HTR-8/SVneo (cell line): ENCODE data around the gene CRTC3.
A peak's percentile ranks its signal among the peaks of the same experiment; 100 is the strongest.
"Not testable (repeated sequence)": the region's sequence is repeated elsewhere in the genome, so short reads cannot be mapped to it uniquely, and the experiment has no call there.

Source experiments
- DNase-seq: peaks from one replicate; pipeline ENCODE4 v3.0.0; 2011; ENCODE audit warnings: low spot score, mixed read lengths; ENCODE audit not compliant: insufficient read length
- FAIRE-seq: peaks from 2 replicates; lab custom pipeline; 2011; peaks lifted over from hg19 to GRCh38; lab: Jason Lieb, UNC

Gene CRTC3

DNA sequence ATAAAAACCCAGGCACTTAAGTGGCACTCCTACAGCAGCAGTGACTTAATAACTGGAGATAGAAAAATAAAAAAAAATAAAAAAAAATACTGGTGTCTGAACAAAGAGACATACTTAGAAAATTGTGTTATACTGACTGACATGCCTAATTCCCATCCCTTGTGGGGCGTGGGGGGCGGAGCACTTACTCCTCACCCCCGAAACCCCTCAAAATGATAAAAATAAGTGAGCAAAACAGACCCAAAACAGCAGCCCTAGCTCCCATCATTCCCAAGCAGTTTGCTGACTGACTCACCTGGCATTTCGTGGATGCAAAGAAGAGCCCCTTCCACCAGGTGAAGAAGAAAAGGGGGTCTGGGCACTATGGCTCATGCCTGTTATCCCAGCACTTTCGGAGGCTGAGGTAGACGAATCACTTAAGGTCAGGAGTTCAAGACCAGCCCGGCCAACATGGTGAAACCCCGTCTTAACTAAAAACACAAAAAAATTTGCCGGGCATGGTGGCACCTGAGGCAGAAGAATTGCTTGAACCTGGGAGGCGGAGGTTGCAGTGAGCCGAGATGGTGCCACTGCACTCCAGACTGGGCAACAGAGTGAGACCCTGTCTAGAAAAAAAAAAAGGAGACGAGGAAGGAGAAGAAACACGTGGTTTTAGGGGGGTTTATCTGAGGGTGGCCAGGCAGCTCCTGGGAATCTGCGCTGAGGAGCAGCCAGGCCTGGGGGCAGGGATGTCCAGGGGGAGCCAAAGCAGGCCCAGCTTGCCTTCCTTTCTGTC lies 136.6 kb downstream of the CRTC3 start:
- no peak for FAIRE-seq
- DNase-seq = no peak

DNA sequence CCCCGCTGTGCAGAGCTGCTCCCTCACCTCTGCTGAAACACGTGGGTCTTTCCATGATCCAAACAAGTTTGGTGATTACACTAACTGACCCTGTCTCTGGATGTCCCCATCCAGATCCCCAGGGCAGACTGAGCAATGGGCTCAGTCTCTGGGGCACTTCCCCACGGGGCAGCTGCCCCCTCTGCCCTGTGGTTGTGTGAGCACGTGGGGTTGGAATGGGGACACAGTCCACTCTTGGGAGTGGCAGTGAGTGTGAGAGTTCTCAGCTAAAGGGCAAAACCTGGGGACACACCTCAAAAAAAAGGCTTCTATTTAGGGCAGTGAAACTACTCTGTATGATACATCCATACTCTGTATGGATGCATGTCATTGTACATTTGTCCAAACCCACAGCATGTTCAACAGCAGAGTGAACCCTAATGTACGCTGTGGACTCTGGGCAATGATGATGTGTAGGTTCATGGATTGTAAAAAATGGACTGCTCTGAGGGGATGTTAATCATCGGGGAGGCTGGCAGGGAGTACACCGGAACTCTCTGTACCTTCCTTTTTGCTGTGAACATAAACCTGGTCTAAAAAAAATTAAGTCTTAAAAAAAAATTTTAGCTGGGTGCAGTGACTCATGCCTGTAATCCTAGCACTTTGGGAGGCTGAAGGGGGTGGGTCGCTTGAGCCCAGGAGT lies 137.5 kb downstream of the CRTC3 start:
- FAIRE-seq (no peak), DNase-seq (no peak)

DNA sequence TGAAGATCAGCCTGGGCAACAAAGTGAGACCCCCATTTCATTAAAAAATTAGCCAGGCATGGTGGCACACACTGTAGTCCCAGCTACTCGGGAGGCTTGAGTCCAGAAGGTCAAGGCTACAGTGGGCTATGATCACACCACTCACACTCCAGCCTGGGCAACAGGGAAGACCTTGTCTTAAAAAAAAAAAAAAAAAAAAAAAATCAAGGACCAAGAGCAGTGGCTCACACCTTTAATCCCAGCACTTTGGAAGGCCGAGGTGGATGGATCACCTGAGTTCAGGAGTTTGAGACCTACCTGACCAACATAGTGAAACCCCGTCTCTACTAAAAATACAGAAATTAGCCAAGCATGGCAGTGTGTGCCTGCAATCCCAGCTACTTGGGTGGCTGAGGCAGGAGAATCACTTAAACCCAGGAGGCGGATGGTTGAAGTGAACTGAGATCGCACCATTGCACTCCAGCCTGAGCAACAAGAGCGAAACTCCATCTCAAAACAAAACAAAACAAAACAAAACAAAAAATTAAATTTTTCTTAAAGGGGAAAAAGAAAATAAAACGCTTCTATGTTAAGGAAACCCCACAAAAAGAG lies 138.1 kb downstream of the CRTC3 start:
- FAIRE-seq, DNase-seq: not testable (repeated sequence)

DNA sequence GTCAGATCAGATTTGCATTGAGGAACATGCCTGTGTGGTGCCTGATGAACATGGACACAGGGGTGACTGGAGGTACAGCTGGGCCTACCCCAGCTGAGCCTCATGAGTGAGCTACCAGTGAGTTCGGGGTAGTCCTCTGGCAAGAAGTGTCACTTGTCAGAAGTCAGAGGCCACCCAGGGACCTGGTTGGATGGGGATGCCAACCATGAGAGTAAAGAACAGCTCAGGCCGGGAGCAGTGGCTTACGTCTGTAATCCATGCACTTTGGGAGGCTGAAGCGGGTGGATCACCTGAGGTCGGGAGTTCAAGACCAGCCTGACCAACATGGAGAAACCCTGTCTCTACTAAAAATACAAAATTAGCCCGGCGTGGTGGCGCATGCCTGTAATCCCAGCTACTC lies 140.9 kb downstream of the CRTC3 start:
- not testable (repeated sequence) for FAIRE-seq, DNase-seq

DNA sequence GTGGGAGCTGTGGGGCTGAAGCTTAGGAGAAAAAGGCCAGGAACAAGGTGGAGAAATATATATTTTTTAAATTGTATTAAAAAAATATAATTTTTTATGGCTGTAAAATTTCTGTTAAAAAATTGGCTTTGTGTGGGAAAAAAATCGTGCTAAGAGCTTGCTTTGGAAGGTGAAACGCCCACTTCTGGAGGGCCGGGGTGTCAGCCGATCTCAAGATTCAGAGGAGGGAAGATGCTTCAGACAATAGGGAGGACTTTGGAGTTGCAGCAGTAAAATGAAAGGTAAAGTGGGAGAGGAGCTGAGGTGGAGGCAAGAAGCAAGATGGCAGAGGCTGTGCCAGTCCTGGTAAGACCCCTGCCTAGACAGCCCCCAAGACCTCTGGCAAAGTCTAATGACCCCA lies 141.5 kb downstream of the CRTC3 start:
- DNase-seq (no peak), FAIRE-seq (no peak)

DNA sequence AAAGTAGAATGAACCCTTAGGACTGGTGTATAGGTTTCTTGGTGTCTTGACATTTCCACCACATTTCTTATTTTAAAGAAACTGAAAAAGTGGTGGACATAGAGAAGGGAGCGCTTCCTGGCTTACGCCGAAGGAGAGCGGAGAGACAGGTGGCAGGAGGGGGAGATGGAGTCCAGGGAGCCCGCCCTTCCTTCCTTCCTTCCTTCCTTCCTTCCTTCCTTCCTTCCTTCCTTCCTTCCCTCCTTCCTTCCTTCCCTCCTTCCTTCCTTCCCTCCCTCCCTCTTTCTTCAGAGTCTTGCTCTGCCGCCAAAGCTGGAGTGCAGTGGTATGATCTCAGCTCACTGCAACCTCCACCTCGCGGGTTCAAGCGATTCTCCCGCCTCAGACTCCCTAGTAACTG lies 143.6 kb downstream of the CRTC3 start:
- FAIRE-seq, DNase-seq: not testable (repeated sequence)

DNA sequence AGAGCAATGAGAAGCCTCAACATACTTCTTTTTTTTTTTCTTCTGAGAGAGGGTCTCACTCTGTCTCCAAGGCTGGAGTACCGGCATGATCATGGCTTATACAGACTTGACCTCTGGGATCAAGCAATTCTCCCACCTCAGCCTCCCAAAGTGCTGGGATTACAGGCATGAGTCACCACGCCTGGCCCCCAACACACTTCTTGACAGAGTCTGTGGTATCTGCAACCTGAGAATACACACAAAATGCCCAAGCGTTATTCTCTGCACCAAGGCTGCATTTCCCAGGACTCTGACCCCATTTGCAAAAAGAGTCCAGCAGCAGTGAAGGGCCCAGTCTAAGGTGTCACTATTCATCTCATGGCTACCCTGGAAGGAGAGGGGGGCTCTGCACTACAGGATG lies 144.8 kb downstream of the CRTC3 start:
- FAIRE-seq (no peak), DNase-seq (no peak)

DNA sequence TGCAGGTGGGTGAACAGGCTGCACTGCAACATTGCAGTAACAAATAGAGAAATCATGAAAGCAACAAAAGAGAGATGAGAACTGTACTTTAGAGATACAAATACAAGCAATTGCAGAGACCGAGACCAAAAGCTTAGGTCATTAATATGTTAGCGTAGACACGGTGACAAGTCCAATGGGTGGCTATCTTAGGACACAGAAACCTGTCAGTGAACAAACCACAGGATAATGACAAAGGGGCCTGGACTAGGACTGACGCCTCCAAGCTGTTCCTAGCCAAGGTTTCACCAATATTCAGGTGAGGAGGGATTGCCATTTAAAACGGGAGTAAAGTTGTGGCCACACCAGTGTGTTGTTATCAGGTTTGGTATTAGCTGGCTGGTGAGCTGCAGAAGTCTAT lies 145.7 kb downstream of the CRTC3 start:
- no peak for FAIRE-seq
- DNase-seq = no peak

DNA sequence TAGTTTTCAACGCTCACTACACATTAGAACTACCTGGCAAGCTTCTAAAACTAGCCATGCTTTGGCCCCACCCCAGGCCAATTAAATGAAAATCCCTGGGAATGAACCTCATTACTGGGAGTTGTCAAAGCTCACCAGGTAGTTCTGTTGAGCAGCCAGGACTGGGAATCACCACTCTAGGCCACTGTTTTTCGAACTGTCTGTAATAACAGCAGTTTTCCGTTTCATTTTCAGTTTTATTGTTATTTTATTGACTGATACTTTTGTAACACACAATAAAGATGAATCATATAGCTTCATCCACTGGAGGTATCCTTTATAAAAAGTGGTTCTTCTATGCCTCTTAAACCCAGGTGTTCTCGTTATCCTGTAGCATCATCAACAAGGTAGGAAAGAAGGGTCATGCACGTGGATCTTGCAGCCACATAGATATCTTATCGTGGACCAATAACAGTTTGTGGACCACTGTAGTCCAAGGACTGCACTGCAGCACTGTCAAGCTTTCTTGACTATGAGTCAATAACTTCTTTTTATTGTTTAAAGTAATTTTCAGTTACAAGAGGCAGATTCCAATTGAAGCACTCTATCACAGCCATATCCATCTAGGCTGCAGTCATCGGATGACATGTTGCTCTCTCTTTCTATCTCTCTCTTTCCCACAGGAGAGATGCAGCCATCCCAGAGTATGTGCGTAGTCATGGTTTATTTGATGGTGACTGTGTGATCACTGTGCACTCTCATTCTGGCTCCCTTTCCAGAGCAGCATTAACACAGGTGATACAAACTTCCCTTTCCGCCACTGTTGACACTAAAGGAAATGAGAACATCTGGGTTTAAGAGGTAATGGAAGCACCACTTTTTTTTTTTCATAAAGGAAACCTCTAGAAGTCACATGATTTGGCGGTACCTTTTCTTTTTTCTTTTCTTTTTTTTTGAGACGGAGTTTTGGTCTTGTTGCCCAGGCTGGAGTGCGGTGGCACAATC lies 148.4 kb downstream of the CRTC3 start:
- no peak for FAIRE-seq
- DNase-seq = no peak

DNA sequence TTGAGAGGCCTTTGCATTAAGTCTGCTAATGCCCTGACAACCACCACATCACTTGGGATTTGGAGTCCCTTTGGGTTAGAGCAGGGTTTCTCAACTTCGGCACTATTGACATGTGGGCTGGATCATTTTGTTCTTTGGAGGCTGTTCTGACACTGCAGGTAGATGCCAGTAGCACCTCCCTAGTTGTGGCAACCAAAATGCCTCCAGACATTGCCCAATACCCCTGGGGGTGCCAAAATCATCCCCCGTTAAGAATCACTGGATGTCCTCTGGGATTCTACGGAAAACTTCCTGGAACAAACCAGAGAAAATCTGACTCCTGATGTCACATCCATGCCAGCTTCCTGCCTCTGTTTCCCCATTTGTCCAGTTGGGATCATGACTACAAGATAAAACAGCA lies 150.2 kb downstream of the CRTC3 start:
- FAIRE-seq = no peak

DNA sequence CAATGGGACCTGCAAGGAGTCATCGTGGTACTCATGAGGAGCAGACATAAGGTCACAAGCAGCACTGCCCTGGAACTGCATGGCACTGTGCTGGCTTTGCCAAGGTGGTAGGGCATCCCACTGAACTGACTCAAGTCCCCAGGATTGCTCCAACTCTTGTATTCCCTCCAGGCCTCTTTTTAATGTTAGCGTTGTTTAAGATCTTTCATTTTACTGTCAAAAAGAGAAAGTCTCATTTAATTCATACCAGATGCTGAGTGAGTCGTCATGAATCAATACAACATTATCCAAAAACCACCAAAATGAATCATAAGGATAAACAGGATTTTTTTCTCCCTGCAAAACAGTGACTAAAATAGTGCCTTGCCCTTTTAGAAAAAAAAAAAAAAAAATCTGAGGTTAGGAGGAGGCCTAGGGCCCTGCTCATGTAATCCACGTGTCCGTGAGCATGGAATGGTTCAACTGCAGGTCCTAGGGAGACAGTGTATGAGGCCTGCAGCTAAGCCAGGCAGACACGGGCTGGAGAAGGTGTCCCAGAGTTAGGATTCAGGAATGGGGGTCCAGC lies 150.7 kb downstream of the CRTC3 start:
- peak; percentile 66 for DNase-seq
- FAIRE-seq = no peak

More for the DNA sequence above, 150.2 kb downstream of the CRTC3 start:
- no peak for DNase-seq

DNA sequence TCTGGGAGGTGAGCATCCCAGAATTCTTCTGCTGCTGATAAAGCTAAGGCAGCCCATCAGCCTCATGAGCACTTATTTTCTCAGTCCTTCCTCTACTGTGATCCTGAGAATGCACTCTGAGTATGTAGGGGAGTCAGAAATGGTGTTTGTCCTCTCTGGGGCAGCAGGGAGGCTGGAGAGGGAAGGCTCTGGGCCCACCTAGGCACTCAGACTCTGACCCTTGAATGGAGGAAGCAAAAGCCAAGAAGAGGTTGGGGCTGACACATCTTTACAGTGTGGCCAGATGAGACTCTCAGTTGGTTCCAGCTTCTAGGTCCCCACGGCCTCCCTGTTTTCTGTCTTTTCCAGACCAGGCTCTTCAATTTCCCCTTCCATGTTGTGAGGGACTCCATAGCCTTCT lies 151.3 kb downstream of the CRTC3 start:
- DNase-seq (no peak), FAIRE-seq (no peak)

DNA sequence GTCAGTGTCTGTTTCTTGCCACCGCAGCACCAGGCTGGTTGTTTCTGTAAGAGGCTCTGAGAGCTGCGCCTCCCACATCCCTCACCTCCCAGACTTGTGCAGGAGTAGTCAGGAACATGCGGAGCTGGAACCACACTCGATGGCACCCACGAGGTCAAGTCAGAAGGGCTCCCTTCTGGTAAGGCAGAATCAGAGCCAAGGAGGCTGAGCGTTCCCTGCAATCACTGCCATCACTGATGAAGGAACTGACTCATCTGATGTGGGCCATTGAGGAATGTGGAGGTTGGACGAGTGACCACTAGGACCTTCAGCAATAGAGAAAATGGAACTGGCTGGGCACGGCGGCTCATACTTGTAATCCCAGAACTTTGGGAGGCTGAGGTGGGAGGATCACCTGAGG lies 151.8 kb downstream of the CRTC3 start:
- FAIRE-seq = no peak
- peak; percentile 51 for DNase-seq

DNA sequence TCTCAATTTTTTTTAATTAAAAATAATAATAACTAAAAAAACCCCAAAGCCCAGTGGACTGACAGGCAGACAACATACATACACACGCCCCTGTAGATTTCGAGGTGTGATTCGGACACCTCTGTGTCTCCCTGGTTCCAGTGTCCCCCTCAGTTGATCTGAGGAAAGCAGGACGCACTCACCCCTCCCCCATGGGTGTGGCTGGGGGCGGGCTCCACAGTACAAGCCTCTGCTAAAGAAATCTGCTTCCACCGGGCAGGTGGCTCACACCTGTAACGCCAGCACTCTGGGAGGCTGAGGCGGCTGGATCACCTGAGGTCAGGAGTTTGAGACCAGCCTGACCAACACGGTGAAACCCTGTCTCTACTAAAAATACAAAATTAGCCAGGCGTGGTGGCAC lies 153.6 kb downstream of the CRTC3 start:
- DNase-seq (no peak), FAIRE-seq (no peak)

DNA sequence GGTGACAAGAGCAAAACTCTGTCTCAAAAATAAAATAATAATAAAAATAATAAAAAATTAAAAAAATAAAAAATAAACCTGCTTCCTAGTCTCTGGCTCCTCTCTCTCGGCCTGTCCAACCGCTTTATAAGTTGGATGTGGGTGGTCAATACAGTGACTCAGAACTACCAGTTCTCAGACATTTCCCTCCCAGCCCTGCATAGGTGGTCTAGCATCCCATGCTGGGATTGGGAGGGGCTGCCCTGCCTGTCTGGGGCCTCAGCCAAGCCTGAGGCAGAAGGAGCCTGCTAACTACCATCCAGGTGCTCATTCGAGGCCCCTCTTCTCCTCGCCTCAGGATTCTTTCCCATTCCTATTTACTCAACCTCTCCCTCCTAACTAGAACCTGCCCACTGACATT lies 154.2 kb downstream of the CRTC3 start:
- DNase-seq (no peak), FAIRE-seq (no peak)

DNA sequence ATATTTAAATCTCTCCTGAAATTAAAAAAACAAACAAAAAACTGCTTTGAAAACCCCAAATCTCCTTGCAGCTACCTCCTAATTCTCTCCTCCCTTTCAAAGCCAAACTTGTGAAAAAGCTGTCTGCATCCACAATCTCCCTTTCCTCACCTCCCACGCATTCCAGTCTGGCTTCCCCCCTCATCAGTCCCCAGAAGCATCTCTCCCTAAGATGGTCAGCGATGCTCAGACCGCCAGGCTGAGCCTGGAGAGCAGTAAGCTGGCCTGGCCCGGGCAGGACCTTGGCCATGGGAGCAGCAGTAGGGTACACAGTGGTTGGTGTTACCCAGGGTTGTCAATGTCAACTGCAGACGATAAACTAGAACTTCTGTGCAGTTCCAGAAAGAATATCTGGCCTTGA lies 154.6 kb downstream of the CRTC3 start:
- DNase-seq (no peak), FAIRE-seq (no peak)

DNA sequence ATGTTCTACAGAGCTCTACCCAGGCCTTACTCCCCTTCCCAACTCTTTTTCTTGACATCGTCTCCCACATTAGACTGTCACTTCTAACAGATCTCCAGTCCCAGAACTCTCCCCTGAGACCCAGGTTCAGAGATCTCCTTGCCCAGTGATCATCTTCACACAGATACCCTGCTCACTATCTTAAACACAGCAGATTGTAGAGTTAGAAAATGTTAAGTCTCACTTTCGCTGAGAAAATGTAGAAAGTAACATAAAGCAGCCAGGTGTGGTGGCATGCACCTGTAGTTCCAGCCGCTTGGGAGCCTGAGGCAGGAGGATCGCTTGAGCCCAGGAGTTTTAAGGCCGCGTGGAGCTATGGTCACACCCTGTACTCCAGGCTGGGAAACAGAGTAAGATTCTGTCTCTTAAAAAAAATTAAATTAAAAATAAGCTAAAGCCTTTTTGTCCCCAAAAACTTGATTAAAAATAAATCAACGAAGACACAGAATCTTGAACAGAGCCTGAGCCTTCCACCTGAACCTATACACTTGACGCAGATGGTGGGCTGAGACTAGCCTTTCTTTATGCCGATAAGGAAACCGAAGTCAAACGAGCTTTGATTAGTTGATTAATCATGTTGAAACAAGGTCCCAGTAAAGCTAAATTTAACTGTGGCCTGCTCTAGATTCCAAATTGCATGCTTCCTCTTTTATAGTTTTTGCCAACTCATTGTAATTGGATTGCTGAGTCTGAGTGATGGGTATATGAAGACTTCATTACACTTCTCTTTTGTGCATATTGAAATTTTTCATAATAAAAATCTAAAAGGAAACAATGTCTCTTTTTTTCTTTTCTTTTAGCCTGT lies 156.1 kb downstream of the CRTC3 start:
- DNase-seq (no peak), FAIRE-seq (no peak)

DNA sequence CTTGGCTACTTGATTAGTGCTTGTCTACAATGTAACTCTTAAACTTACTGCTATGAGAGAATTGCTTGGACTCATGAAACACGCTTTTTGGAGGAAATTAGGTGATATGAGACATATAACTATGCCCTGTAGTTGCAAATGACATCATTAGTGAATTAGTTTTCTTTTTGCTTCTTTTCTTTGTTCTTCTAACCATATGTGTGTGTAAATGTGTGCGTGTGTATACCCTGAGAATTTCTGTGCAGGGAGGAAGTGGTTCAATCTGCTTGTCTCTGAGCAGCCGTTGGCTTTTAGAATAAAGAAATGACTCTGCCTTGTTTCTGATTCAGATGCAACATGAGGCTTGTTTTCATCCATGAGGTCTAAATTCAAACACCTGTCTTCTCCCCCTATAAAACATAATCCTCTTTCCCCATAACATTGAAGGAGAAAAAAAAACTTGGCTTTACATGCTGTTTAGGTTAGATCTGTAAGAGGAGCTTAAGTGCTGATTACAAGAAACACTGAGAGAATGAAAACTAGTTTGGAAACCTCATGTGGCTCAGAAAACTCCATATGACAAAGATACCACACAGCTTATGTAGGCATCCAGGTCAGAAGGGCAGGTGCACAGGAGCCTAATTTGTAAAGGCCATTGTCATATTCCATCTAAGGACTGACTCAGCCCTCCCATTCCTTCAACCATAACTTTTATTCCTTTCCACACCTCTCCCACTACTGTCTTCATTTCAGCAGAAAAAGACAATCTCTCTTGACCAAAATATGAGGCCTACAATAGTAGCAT lies 156.9 kb downstream of the CRTC3 start:
- no peak for DNase-seq
- FAIRE-seq = no peak
